ENCODE data around the gene SCGB1D1. TPM values are rescaled to one million over a fixed set of nuclear protein-coding genes. Genes with fewer than 3 reads are reported as not detected.
"Not testable (repeated sequence)": the region's sequence is repeated elsewhere in the genome, so short reads cannot be mapped to it uniquely, and the experiment has no call there.

SCGB1D1 gene
- total and polyA plus RNA-seq, 8 donors, result not detected

- DNase-seq, result no peak
- H3K27me3 ChIP-seq, result no peaks in the 10 kb centered on the region
- intact Hi-C loops (cut with DNase I), result no loop called here
- H3K36me3 ChIP-seq, result no peaks in the 10 kb centered on the region
- no peak for ATAC-seq
- H3K27ac ChIP-seq, result no peak overlapping the region
- no peaks in the 10 kb centered on the region for H3K9me3 ChIP-seq
- no peak for TF ChIP-seq CTCF (IDR thresholded peaks at IDR 0.05)
- no peaks in the 10 kb centered on the region for H3K4me1 ChIP-seq
- H3K4me3 ChIP-seq, result no peak overlapping the region
Observed at GRCh38 chr11:62201376-62201775, 11.4 kb downstream of the SCGB1D1 start.

GRCh38 chr11:62202910-62203309 is 12.9 kb downstream of the SCGB1D1 start:
- no peak overlapping the region for H3K4me3 ChIP-seq
- no peaks in the 10 kb centered on the region for H3K36me3 ChIP-seq
- ATAC-seq (no peak), DNase-seq (no peak)
- H3K27me3 ChIP-seq, result no peaks in the 10 kb centered on the region
- H3K4me1 ChIP-seq, result no peaks in the 10 kb centered on the region
- intact Hi-C loops (cut with DNase I), result no loop called here
- H3K27ac ChIP-seq, result no peak overlapping the region
- no peak for TF ChIP-seq CTCF (IDR thresholded peaks at IDR 0.05)
- H3K9me3 ChIP-seq, result no peaks in the 10 kb centered on the region

- Histone ChIP-seq H3K27me3 (peaks cover 0 to 9% of the 10 kb centered on the region in 2 donors), H3K9me3 (no peaks in the 10 kb centered on the region), H3K4me1 (no peaks in the 10 kb centered on the region), H3K36me3 (no peaks in the 10 kb centered on the region), H3K27ac (no peak overlapping the region), H3K4me3 (no peak overlapping the region)
- ATAC-seq, result no peak
- no peak for TF ChIP-seq CTCF (IDR thresholded peaks at IDR 0.05)
- DNase-seq, result no peak
- intact Hi-C loops (cut with DNase I), result no loop called here
Observed at GRCh38 chr11:62204430-62204829, 14.4 kb downstream of the SCGB1D1 start.

GRCh38 chr11:62205441-62205840 is 15.4 kb downstream of the SCGB1D1 start:
- Histone ChIP-seq H3K27me3 (peaks cover 0 to 9% of the 10 kb centered on the region in 2 donors), H3K27ac (no peak overlapping the region), H3K9me3 (no peaks in the 10 kb centered on the region), H3K4me3 (no peak overlapping the region), H3K4me1 (no peaks in the 10 kb centered on the region), H3K36me3 (no peaks in the 10 kb centered on the region)
- no peak for ATAC-seq
- intact Hi-C loops (cut with DNase I), result no loop called here
- DNase-seq, result no peak
- no peak for TF ChIP-seq CTCF (IDR thresholded peaks at IDR 0.05)

GRCh38 chr11:62206276-62207066 is 16.5 kb downstream of the SCGB1D1 start:
- ATAC-seq; H3K4me1 ChIP-seq; H3K27ac ChIP-seq; H3K9me3 ChIP-seq; intact Hi-C loops (cut with DNase I); H3K27me3 ChIP-seq; H3K36me3 ChIP-seq; H3K4me3 ChIP-seq; DNase-seq: not testable (repeated sequence)

- intact Hi-C loops (cut with DNase I), result no loop called here
- Histone ChIP-seq H3K36me3 (no peaks in the 10 kb centered on the region), H3K4me1 (no peaks in the 10 kb centered on the region), H3K27me3 (peaks cover 0 to 9% of the 10 kb centered on the region in 2 donors), H3K27ac (no peak overlapping the region), H3K4me3 (no peak overlapping the region), H3K9me3 (no peaks in the 10 kb centered on the region)
- DNase-seq (no peak), ATAC-seq (no peak)
- TF ChIP-seq CTCF (IDR thresholded peaks at IDR 0.05), result no peak
Observed at GRCh38 chr11:62208785-62209144, 18.7 kb downstream of the SCGB1D1 start.
